Heart left ventricle (tissue), 16 donors: Measurements from ENCODE around the gene UPK3BL1. TPM values are rescaled to one million over a fixed set of nuclear protein-coding genes. Genes with fewer than 3 reads are reported as not detected.
A peak's percentile ranks its signal among the peaks of the same experiment; 100 is the strongest.
"Not testable (repeated sequence)": the region's sequence is repeated elsewhere in the genome, so short reads cannot be mapped to it uniquely, and the experiment has no call there.

Source experiments
- ATAC-seq, 4 donors: fragments of 200-7000 bp; cut with Tn5 transposase; one replicate each; pipeline ENCODE4 v1.9.1; 2020 to 2022; ENCODE audit warnings: moderate library complexity in 4 of 4, mild to moderate bottlenecking in 3 of 4, moderate number of reproducible peaks in 1 of 4
- DNase-seq, 5 donors: peaks; one replicate each; pipeline ENCODE4 v3.0.0-alpha.2; 2020
- H3K27ac ChIP-seq, 12 donors: fragments of 200-600 bp; sonication (generic) in 4 of 12; one replicate each; pipeline versions ENCODE4 v1.5.0 to v1.8.0; 2016 to 2022; ENCODE audit warnings: mild to moderate bottlenecking in 2 of 12
- H3K27me3 ChIP-seq, 9 donors: fragments of 200-600 bp; sonication (generic) in 2 of 9; one replicate each; pipeline versions ENCODE4 v1.5.1 to v1.8.0; 2016 to 2022; ENCODE audit warnings: mild to moderate bottlenecking in 3 of 9
- H3K36me3 ChIP-seq, 9 donors: fragments of 200-600 bp; sonication (generic) in 2 of 9; one replicate each; pipeline versions ENCODE4 v1.5.0 to v1.8.0; 2018 to 2022; ENCODE audit warnings: mild to moderate bottlenecking in 2 of 9
- H3K4me1 ChIP-seq, 12 donors: fragments of 200-600 bp; sonication (generic) in 4 of 12; one replicate each; pipeline versions ENCODE4 v1.5.0 to v1.8.0; 2016 to 2022; ENCODE audit warnings: mild to moderate bottlenecking in 3 of 12
- H3K4me3 ChIP-seq, 12 donors: fragments of 200-600 bp; sonication (generic) in 4 of 12; one replicate each; pipeline versions ENCODE4 v1.5.0 to v1.8.0; 2017 to 2022; ENCODE audit warnings: mild to moderate bottlenecking in 9 of 12, moderate library complexity in 4 of 12
- H3K9me3 ChIP-seq, 12 donors: fragments of 200-600 bp; sonication (generic) in 4 of 12; one replicate each; pipeline versions ENCODE4 v1.5.0 to v1.8.0; 2016 to 2022; ENCODE audit warnings: mild to moderate bottlenecking in 1 of 12
- WGBS, 4 donors: extraction: QIAGEN DNeasy Blood & Tissue Kit in 2 of 4; methylation state at CpG; one replicate each; pipeline versions ENCODE4 v1.1.5 to v1.1.7; 2013 to 2018; 5-methylcytosine and 5-hydroxymethylcytosine counted together
- intact Hi-C, 10 donors: fragments of 100-400 bp; cut with DNase I; formaldehyde crosslinking; loops; one replicate each; pipeline versions ENCODE4 v1.11.1 to v1.14.2; 2022
- polyA plus RNA-seq, 2 donors: library from polyadenylated mRNA; stranded (reverse); fragments of 200-250 nt; gene quantifications; one replicate each; pipeline ENCODE4 v1.2.3, GENCODE V29; 2013
- total RNA-seq, 9 donors: library from RNA; depleted of rRNA in 2 of 9; stranded (reverse); fragments of >200 nt in 2 of 9; fragmentation: NEBNext Ultra II Directional in 3 of 9; extraction: Animal tissue kit (Norgen Biotek cat#: 25700) in 3 of 9; gene quantifications; one replicate each; pipeline versions ENCODE4 v1.1.0 to v1.2.4, GENCODE V29; 2016 to 2023
- TF ChIP-seq, protein P1 (sequence below), 12 donors: fragments of 200-600 bp; sonication (generic) in 4 of 12; IDR thresholded peaks; one replicate each; pipeline versions ENCODE4 v1.5.0 to v1.8.0; 2018 to 2022; ENCODE audit warnings: antibody characterized with exemption in 12 of 12, mild to moderate bottlenecking in 5 of 12
- donor health status: ischemic (EF 13 %, LVEDD 7.1; RV severe dilation, severe dysfunction).
- donor health status: healthy with polysubstance abuse.
- donor health status: DM: no; HTN: yes; CAD: no.
- donor health status: DM: no; HTN: no; CAD: no.
- donor health status: ischemic (EF 25% LVEDD 6.9; RV normal size, moderate dysfunction).
- donor health status: ischemic (EF 25% LVEDD 5.7; RV mildly dilated, moderate dysfunction).
- donor health status: healthy.
- donor health status: DM: yes; HTN: yes; CAD: no.
- donor health status: ischemic (EF 35%, LVEDD 5.7; RV mildly dilated, moderate dysfunction).
- donor health status: nonischemic (EF 11% LVEDD 7.7; RV severe dilation, severe dysfunction).
- donor health status: DM: yes; HTN: yes; CAD: no.
- donor health status: PGD.
- donor health status: ischemic (EF 29% LVEDD 5.4; RV normal size, mild dysfunction).
- donor health status: nonischemic (EF 23%, LVEDD 6.1; RV moderate dilation, normal function).

Gene UPK3BL1
- total and polyA plus RNA-seq, 11 donors = 6.0 to 30.9 (median 12.8) TPM

DNA sequence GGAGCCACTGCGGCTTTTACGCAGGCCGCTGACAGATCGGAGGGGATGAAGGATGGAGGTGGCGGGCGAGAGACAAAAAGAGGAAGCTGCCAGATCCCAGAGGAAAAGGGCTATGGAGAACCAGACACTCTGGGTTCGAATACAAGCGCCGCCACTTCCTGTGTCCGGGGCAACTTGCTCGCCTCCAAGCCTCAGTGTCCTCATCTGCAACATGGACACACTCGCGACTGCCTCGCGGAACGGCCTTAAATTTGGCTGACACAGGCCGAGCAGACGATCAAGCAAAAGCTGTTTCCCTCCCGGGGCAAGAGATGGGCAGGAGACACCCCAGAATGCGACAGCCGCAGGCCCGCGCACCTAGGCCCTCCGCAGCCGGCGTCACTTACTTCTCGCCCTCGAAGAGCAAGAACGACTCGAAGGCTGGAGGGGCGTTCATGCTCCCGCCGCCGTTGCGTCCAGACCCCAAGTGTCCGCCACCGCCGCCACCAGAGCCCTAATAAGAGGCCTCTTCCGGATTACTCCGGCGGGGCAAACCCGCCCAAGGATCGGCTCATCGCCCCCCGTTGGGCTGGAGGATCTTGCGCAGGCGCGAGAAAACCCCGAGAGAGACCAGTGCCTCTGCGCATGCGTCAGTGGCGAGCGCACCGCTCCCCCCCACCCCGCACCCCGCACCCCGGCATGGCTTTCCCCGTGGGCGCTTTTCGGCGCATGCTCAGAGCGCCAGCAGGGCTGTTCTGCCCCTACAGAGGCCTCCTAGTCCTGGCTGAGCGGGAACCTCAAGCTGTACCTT is 28.8 kb upstream of the UPK3BL1 start, which contains the start of gene POLR2J2:
Gene POLR2J2, minus strand, starts transcription at position 498 of the 790 bp plus-strand sequence. Its CDS starts 62 bp downstream, at position 436.
- H3K36me3 ChIP-seq, H3K4me1 ChIP-seq, H3K27me3 ChIP-seq, intact Hi-C loops, H3K9me3 ChIP-seq: not testable (repeated sequence)
- Histone ChIP-seq H3K27ac (peak within 1 kb of the TSS in 5 of 12 donors; percentile 22 to 76 (median 46)), H3K4me3 (peak within 1 kb of the TSS in 10 of 12 donors; percentile 30 to 68 (median 54))
- DNase-seq (peak in 4 of 5 donors; percentile 17 to 96 (median 88)), ATAC-seq (peak; percentile 73 to 91 (median 76))
- 0 to 1% methylated on average over 12 to 44 of the region's 63 CpGs; no CpG with 5 or more reads in 2 of the 4 donors for WGBS, 4 donors
- TF ChIP-seq, protein P1, sequence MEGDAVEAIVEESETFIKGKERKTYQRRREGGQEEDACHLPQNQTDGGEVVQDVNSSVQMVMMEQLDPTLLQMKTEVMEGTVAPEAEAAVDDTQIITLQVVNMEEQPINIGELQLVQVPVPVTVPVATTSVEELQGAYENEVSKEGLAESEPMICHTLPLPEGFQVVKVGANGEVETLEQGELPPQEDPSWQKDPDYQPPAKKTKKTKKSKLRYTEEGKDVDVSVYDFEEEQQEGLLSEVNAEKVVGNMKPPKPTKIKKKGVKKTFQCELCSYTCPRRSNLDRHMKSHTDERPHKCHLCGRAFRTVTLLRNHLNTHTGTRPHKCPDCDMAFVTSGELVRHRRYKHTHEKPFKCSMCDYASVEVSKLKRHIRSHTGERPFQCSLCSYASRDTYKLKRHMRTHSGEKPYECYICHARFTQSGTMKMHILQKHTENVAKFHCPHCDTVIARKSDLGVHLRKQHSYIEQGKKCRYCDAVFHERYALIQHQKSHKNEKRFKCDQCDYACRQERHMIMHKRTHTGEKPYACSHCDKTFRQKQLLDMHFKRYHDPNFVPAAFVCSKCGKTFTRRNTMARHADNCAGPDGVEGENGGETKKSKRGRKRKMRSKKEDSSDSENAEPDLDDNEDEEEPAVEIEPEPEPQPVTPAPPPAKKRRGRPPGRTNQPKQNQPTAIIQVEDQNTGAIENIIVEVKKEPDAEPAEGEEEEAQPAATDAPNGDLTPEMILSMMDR (IDR thresholded peaks at IDR 0.05) = peak in 2 of 12 donors; percentile 15 to 30

DNA sequence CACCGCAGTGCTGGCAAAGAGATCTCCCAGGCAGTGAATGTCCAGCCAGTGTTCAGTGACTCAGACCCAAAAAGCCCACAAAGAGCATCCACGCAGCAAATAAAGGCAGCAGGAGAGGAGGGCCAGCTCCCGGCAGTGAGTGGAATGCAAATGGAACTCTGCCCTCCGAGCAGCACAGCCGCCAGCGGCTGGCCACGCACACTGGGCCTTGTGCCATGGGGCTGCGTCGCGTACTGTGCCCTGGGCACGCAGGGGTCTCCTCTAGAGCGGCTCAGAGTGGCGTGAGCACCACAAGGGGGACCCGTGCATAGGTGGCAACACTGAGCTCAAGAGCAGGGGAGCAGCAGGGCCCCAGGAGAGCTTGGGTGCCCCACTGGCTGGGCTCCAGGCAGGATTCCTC is 24.9 kb upstream of the UPK3BL1 start:
- intact Hi-C loops, H3K36me3 ChIP-seq, ATAC-seq, H3K27ac ChIP-seq, H3K27me3 ChIP-seq, H3K9me3 ChIP-seq, H3K4me1 ChIP-seq, H3K4me3 ChIP-seq: not testable (repeated sequence)
- DNase-seq = peak in 2 of 5 donors; percentile 10 to 12
- WGBS, 4 donors = 77 to 92% methylated on average over 8 to 9 of the region's 14 CpGs; no CpG with 5 or more reads in 2 of the 4 donors

DNA sequence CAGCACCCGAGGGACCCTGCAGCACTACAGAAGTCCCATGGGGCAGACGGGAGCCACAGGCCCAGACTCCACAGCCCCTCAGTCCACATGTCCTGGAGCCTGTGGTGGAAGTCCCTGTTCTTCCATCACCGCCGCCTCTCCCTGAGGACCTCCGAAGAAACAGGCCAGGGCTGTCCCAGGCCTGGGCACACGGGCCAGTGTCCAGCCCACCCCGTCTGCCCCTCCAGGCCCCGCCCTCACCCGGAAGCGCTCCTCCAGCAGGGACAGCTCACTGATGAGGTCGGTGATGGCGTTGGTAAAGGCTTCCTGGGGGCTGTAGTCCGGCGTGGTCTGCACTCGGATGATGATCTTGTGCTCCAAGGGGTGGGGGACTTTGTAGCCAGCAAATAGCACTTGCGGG is 24.3 kb upstream of the UPK3BL1 start:
- H3K27ac ChIP-seq, H3K4me3 ChIP-seq, H3K27me3 ChIP-seq, H3K9me3 ChIP-seq, intact Hi-C loops, H3K4me1 ChIP-seq, DNase-seq, H3K36me3 ChIP-seq: not testable (repeated sequence)
- ATAC-seq = peak in 1 of 4 donors; percentile 6
- no CpG with 5 or more reads among the region's 16 CpGs for WGBS, 4 donors

GRCh38 chr7:102664765-102665164 is 22.2 kb upstream of the UPK3BL1 start:
- H3K4me3 ChIP-seq, ATAC-seq, H3K27me3 ChIP-seq, intact Hi-C loops, H3K4me1 ChIP-seq, DNase-seq, H3K36me3 ChIP-seq, H3K27ac ChIP-seq, H3K9me3 ChIP-seq: not testable (repeated sequence)
- WGBS, 4 donors = 69 to 90% (median 73%) methylated on average over 4 of the region's 11 CpGs; no CpG with 5 or more reads in 1 of the 4 donors

DNA sequence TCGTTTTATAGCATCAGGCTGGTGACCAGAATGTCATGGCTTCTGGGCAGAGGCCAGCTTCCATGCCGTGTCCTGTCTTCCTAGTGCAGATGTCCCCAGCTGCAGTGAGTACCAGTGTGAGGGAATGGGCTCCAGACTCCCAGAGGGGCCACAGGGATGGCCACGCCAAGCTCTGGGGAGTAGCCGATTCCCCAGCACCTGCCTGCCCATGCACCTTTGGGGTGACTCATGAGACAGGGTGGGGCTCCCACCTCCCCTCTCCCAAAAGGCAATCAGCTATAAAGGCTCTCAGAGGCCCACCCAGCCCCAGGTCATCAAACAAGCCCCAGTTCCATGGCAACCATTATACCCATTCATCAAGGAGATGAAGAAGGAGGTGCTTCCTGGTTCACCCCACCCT is 7.3 kb upstream of the UPK3BL1 start, which contains the start of gene SPDYE2B:
Gene SPDYE2B, plus strand, starts transcription at position 396 of the 400 bp plus-strand sequence. CDS start 2,030 bp downstream, outside the sequence.
- H3K4me1 ChIP-seq, H3K36me3 ChIP-seq, H3K9me3 ChIP-seq, DNase-seq, H3K4me3 ChIP-seq, H3K27me3 ChIP-seq, intact Hi-C loops, H3K27ac ChIP-seq: not testable (repeated sequence)
- WGBS, 4 donors = no CpG with 5 or more reads among the region's 4 CpGs
- peak in 3 of 4 donors; percentile 10 to 45 (median 34) for ATAC-seq

DNA sequence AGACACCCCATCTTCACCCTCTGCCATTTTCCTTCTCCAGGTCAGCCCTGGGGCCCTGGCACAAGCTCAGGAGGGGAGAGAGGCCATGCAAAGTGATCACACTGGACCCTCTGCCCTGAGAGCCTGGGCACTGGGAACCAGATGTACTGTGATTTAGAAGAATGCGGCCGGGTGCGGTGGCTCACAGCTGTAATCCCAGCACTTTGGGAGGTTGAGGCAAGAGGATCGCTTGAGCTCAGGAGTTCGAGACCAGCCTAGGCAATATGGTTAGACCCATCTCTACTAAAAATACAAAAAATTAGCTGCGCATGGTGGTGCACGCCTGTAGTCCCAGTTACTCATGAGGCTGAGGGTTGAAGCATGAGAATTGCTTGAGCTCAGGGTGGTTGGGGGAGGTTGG is 5.2 kb upstream of the UPK3BL1 start:
- H3K4me3 ChIP-seq, H3K27me3 ChIP-seq, H3K4me1 ChIP-seq, H3K27ac ChIP-seq, intact Hi-C loops, H3K9me3 ChIP-seq, H3K36me3 ChIP-seq: not testable (repeated sequence)
- WGBS, 4 donors = 91 to 99% (median 96%) methylated on average over 5 to 6 of the region's 7 CpGs
- DNase-seq (peak in 1 of 5 donors; percentile 50), ATAC-seq (peak in 1 of 4 donors; percentile 6)

- ATAC-seq, H3K9me3 ChIP-seq, intact Hi-C loops, H3K4me1 ChIP-seq, H3K27me3 ChIP-seq, H3K36me3 ChIP-seq, DNase-seq, H3K27ac ChIP-seq, H3K4me3 ChIP-seq: not testable (repeated sequence)
- 71% methylated on average over 1 of the region's 1 CpG; no CpG with 5 or more reads in 3 of the 4 donors for WGBS, 4 donors
Observed at GRCh38 chr7:102643404-102643803, 813 bp upstream of the UPK3BL1 start.

DNA sequence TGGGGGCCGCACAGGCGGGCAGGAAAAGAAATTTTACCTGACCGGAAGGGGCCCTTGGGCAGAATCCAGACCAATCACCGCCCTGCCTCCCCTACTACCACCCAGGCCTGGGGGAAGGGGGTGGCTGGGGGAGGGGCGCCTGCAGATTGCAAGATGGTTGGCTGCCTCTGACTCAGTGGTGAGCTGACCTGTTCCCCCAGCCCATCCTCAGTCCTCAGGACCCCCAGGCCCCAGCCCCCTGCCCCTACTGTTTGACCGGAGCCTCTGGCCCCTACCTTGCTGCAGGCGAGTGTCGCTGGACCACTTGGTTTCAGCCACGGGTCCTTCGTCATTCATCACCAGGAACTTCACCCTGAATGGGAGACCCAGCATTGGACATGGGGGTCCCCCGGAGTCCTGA is 3.7 kb downstream of the UPK3BL1 start:
- H3K4me3 ChIP-seq, H3K27me3 ChIP-seq, H3K9me3 ChIP-seq, intact Hi-C loops, H3K36me3 ChIP-seq, H3K27ac ChIP-seq, H3K4me1 ChIP-seq: not testable (repeated sequence)
- DNase-seq (peak in 4 of 5 donors; percentile 4 to 56 (median 17)), ATAC-seq (peak in 2 of 4 donors; percentile 6 to 23)
- WGBS, 4 donors = 88 to 96% (median 92%) methylated on average over 6 to 8 of the region's 11 CpGs

- WGBS, 4 donors = 84 to 100% (median 89%) methylated on average over 3 to 8 of the region's 13 CpGs
- H3K4me1 ChIP-seq, H3K9me3 ChIP-seq, H3K27ac ChIP-seq, H3K36me3 ChIP-seq, H3K27me3 ChIP-seq, H3K4me3 ChIP-seq, ATAC-seq, intact Hi-C loops: not testable (repeated sequence)
- DNase-seq = peak in 1 of 5 donors; percentile 10
Observed at GRCh38 chr7:102636956-102637355, 5.6 kb downstream of the UPK3BL1 start.

DNA sequence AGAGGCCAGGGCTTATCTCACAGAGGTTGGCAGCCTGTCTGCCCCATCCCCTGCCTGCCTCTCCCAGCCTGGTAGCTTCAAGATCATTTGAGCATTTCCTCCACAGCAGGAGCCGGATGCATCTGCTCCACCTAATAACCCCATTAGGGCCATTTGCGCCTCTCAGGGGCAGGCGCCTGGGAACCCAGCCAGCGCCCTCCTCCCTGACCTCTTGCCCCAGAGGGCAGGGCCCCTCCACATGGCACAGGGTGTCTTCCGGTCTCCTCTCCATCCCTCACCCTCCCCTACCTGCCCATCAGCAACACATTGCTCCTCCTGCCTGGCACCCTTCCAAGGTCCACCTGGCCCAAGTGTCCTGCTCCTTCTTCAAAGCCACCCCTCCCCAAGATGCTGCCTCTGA is 7.2 kb downstream of the UPK3BL1 start:
- ATAC-seq = peak in 3 of 4 donors; percentile 9 to 48 (median 23)

More for the DNA sequence above, 7.2 kb downstream of the UPK3BL1 start:
- H3K4me3 ChIP-seq, H3K9me3 ChIP-seq, intact Hi-C loops, H3K27ac ChIP-seq, H3K4me1 ChIP-seq, H3K27me3 ChIP-seq, DNase-seq, H3K36me3 ChIP-seq: not testable (repeated sequence)
- WGBS, 4 donors = 90% methylated on average over 3 of the region's 5 CpGs; no CpG with 5 or more reads in 2 of the 4 donors
